Activated CD8-positive, alpha-beta T cell treated with anti-CD3 and anti-CD28 coated beads for 36 hours (primary cell): ENCODE data around the gene CEP250. TPM values are rescaled to one million over a fixed set of nuclear protein-coding genes. Genes with fewer than 3 reads are reported as not detected.

Experiments
- ATAC-seq: fragments of 200-7000 bp; cut with Tn5 transposase; one replicate; pipeline ENCODE4 v1.10.0; 2021; ENCODE audit warnings: mild to moderate bottlenecking, moderate library complexity
- CTCF ChIA-PET: fragments of 350-600 bp; sonication (Branson Sonifier 250); formaldehyde crosslinking; loops from one replicate; lab custom pipeline; 2021; ENCODE audit warnings: antibody characterized with exemption; lab: Charles Lee
- POLR2A ChIA-PET: fragments of 350-600 bp; sonication (Branson Sonifier 250); formaldehyde crosslinking; loops from one replicate; lab custom pipeline; 2021; ENCODE audit warnings: antibody characterized with exemption; lab: Charles Lee
- DNase-seq: peaks from one replicate; pipeline ENCODE4 v3.0.0-alpha.2; 2020
- H3K27ac Mint-ChIP-seq: one replicate; pipeline ENCODE4 v1.8.0; 2021; ENCODE audit warnings: mild to moderate bottlenecking, mixed read lengths
- H3K27me3 Mint-ChIP-seq: one replicate; pipeline ENCODE4 v1.8.0; 2021; ENCODE audit warnings: mixed read lengths
- H3K36me3 Mint-ChIP-seq: one replicate; pipeline ENCODE4 v1.8.0; 2021; ENCODE audit warnings: low read depth, mixed read lengths
- H3K4me1 Mint-ChIP-seq: one replicate; pipeline ENCODE4 v1.8.0; 2021; ENCODE audit warnings: low read depth, mixed read lengths
- H3K4me3 Mint-ChIP-seq: one replicate; pipeline ENCODE4 v1.8.0; 2021; ENCODE audit warnings: mild to moderate bottlenecking, moderate library complexity, mixed read lengths
- H3K9me3 Mint-ChIP-seq: one replicate; pipeline ENCODE4 v1.8.0; 2021; ENCODE audit warnings: mixed read lengths
- intact Hi-C: fragments of 100-400 bp; cut with micrococcal nuclease; formaldehyde crosslinking; loops from one replicate; pipeline ENCODE4 v1.10.0; 2022
- total RNA-seq, 2 experiments: library from RNA; stranded (reverse); gene quantifications; one replicate each; pipeline ENCODE4 v1.2.3, GENCODE V29; 2021
- TF ChIP-seq, protein P1 (sequence below): fragments of 200-600 bp; IDR thresholded peaks from one replicate; pipeline ENCODE4 v1.8.0; 2022; ENCODE audit warnings: antibody characterized with exemption, mild to moderate bottlenecking

Gene CEP250
- total RNA-seq, 2 experiments from 2014 or later: 56.0 to 60.3 TPM

DNA sequence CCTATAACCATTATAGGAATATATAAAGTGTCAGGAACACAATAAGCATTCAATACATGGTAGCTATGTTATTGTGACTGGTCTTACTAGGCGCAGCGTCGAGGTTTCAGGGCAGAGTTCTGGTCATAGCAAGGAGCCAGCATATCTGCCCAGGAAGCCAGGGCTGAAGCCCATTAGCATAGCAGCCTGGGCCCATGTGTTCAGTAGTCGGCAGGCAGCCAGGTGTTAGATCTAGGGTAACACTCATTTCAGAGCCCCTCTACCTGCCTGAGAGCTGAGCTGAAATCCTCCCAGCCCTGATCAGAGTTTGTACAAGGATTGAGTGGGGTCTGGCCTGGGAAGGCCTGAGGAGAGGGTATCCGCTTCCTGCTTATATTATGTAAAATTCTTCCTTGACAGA, 41.9 kb downstream of the CEP250 start:
- TF ChIP-seq, protein P1, sequence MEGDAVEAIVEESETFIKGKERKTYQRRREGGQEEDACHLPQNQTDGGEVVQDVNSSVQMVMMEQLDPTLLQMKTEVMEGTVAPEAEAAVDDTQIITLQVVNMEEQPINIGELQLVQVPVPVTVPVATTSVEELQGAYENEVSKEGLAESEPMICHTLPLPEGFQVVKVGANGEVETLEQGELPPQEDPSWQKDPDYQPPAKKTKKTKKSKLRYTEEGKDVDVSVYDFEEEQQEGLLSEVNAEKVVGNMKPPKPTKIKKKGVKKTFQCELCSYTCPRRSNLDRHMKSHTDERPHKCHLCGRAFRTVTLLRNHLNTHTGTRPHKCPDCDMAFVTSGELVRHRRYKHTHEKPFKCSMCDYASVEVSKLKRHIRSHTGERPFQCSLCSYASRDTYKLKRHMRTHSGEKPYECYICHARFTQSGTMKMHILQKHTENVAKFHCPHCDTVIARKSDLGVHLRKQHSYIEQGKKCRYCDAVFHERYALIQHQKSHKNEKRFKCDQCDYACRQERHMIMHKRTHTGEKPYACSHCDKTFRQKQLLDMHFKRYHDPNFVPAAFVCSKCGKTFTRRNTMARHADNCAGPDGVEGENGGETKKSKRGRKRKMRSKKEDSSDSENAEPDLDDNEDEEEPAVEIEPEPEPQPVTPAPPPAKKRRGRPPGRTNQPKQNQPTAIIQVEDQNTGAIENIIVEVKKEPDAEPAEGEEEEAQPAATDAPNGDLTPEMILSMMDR: no peak
- Mint-ChIP-seq H3K9me3 (no peaks in the 10 kb centered on the region), H3K27ac (no peak overlapping the region), H3K27me3 (no peaks in the 10 kb centered on the region), H3K4me1 (peaks cover 7% of the 10 kb centered on the region), H3K36me3 (peaks cover 57% of the 10 kb centered on the region), H3K4me3 (no peak overlapping the region)
- CTCF ChIA-PET: interaction anchor here (4.8 kb wide), 1 partner anchor 34 kb away, joined by 21 read pairs; no protein-coding TSS in a partner anchor
- ATAC-seq (no peak), DNase-seq (no peak)
- intact Hi-C loops: no loop called here
- POLR2A ChIA-PET: interaction anchor here (0.6 to 1.6 kb wide), 4 partner anchors 8 to 1461 kb away, joined by 3 to 5 read pairs (median 3); partner anchors contain the start of gene ERGIC3

DNA sequence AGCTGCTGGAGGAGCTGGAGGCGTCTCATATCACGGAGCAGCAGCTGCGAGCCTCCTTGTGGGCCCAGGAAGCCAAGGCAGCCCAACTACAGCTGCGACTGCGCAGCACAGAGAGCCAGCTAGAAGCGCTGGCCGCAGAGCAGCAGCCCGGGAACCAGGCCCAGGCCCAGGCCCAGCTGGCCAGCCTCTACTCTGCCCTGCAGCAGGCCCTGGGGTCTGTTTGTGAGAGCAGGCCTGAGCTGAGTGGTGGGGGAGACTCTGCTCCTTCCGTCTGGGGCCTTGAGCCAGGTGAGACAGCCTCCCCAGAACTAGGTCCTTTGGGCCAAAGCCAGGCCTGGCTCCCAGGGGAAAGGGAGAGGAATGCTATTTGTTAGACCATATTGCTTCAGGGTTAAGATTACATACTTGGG, 42.4 kb downstream of the CEP250 start:
- Mint-ChIP-seq H3K36me3 (peaks cover 58% of the 10 kb centered on the region), H3K27me3 (no peaks in the 10 kb centered on the region), H3K4me3 (no peak overlapping the region), H3K9me3 (no peaks in the 10 kb centered on the region), H3K4me1 (peaks cover 2% of the 10 kb centered on the region), H3K27ac (no peak overlapping the region)
- no peak for DNase-seq
- ATAC-seq: no peak
- ChIA-PET POLR2A (interaction anchor here (0.7 to 1.6 kb wide), 3 partner anchors 9 to 44 kb away, joined by 3 to 5 read pairs (median 3); partner anchors contain the start of gene ERGIC3), CTCF (interaction anchor here (4.8 kb wide), 1 partner anchor 35 kb away, joined by 21 read pairs; no protein-coding TSS in a partner anchor)
- intact Hi-C loops: no loop called here
- TF ChIP-seq, protein P1: no peak

DNA sequence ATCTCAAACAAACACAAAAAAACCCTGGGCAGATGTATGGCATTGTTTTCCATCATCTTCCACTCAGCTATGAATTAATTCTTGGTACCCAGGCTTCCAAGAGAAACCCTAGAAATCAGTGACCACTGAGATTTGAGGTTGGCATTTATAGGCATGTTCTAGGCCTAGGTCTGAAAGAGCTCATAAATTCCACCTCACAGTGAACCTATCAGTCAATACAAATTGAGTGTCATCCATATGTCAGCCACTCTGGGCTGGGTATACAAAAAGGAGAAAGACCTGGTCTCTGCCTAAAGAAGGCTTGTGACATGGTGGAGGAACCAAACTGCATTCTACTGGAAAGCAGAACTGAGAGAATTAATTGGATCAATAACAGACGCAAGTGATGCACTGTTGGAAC, 43.9 kb downstream of the CEP250 start:
- Mint-ChIP-seq H3K4me1 (peaks cover under 1% of the 10 kb centered on the region), H3K9me3 (no peaks in the 10 kb centered on the region), H3K36me3 (peaks cover 63% of the 10 kb centered on the region), H3K4me3 (no peak overlapping the region), H3K27ac (no peak overlapping the region), H3K27me3 (no peaks in the 10 kb centered on the region)
- CTCF ChIA-PET: interaction anchor here (1.0 kb wide), 2 partner anchors 8 to 18 kb away, joined by 3 to 5 read pairs; no protein-coding TSS in a partner anchor
- POLR2A ChIA-PET: interaction anchor here (0.7 to 1.7 kb wide), 5 partner anchors 8 to 244 kb away, joined by 3 read pairs; no protein-coding TSS in a partner anchor
- TF ChIP-seq, protein P1: no peak
- no peak for ATAC-seq
- no peak for DNase-seq
- intact Hi-C loops: no loop called here

DNA sequence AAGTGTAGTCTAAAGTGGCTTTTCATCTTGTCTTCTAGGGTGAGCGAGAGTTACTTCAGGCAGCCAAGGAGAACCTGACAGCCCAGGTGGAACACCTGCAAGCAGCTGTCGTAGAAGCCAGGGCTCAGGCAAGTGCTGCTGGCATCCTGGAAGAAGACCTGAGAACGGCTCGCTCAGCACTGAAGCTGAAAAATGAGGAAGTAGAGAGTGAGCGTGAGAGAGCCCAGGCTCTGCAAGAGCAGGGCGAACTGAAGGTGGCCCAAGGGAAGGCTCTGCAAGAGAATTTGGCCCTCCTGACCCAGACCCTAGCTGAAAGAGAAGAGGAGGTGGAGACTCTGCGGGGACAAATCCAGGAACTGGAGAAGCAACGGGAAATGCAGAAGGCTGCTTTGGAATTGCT, 47.0 kb downstream of the CEP250 start:
- ChIA-PET CTCF (interaction anchor here (1.2 to 1.4 kb wide), 2 partner anchors 11 to 446 kb away, joined by 3 to 7 read pairs; no protein-coding TSS in a partner anchor), POLR2A (interaction anchor here (0.6 to 2.5 kb wide), 5 partner anchors 10 to 232 kb away, joined by 3 to 13 read pairs (median 3); no protein-coding TSS in a partner anchor)
- no peak for DNase-seq
- TF ChIP-seq, protein P1: no peak
- ATAC-seq: no peak
- Mint-ChIP-seq H3K36me3 (peaks cover 65% of the 10 kb centered on the region), H3K27me3 (no peaks in the 10 kb centered on the region), H3K4me1 (peaks cover 23% of the 10 kb centered on the region), H3K27ac (no peak overlapping the region), H3K4me3 (no peak overlapping the region), H3K9me3 (no peaks in the 10 kb centered on the region)
- intact Hi-C loops: no loop called here

DNA sequence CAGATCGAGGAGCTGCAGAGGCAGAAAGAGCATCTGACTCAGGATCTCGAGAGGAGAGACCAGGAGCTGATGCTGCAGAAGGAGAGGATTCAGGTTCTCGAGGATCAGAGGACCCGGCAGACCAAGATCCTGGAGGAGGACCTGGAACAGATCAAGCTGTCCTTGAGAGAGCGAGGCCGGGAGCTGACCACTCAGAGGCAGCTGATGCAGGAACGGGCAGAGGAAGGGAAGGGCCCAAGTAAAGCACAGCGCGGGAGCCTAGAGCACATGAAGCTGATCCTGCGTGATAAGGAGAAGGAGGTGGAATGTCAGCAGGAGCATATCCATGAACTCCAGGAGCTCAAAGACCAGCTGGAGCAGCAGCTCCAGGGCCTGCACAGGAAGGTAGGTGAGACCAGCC, 47.9 kb downstream of the CEP250 start:
- H3K9me3 Mint-ChIP-seq: no peaks in the 10 kb centered on the region
- ChIA-PET POLR2A (interaction anchor here (0.6 to 2.5 kb wide), 4 partner anchors 11 to 156 kb away, joined by 3 to 13 read pairs (median 3); no protein-coding TSS in a partner anchor), CTCF (interaction anchor here (0.6 to 1.4 kb wide), 4 partner anchors 9 to 445 kb away, joined by 3 to 7 read pairs (median 3); no protein-coding TSS in a partner anchor)
- peaks cover 63% of the 10 kb centered on the region for H3K36me3 Mint-ChIP-seq
- TF ChIP-seq, protein P1: no peak
- no peak overlapping the region for H3K4me3 Mint-ChIP-seq
- no peak overlapping the region for H3K27ac Mint-ChIP-seq
- ATAC-seq: no peak
- H3K27me3 Mint-ChIP-seq: no peaks in the 10 kb centered on the region
- intact Hi-C loops: no loop called here
- no peak for DNase-seq
- peaks cover 23% of the 10 kb centered on the region for H3K4me1 Mint-ChIP-seq
